ENCODE measurements around the gene DLGAP1.

Gene DLGAP1

GRCh38 chr18:3874125-3874524, 581.0 kb downstream of the DLGAP1 start:
- H3K27me3 ChIP-seq (replicated peaks; ENCODE audit: control insufficient read depth, insufficient read depth, low read length), result no peaks in the 10 kb centered on the region
- no peak for DNase-seq (ENCODE audit: extremely low read depth, insufficient read length)
- H3K4me3 ChIP-seq (replicated peaks; ENCODE audit: low read depth, low read length), result no peak overlapping the region
- no peaks in the 10 kb centered on the region for H3K36me3 ChIP-seq (ENCODE audit: control insufficient read depth, insufficient read depth, low read length)
- no peak for TF ChIP-seq CTCF (IDR thresholded peaks at IDR 0.05; ENCODE audit: insufficient read depth, low read length, poor library complexity, severe bottlenecking)

GRCh38 chr18:3873698-3874097, 581.4 kb downstream of the DLGAP1 start:
- Histone ChIP-seq H3K36me3 (ENCODE audit: control insufficient read depth, insufficient read depth, low read length) (no peaks in the 10 kb centered on the region), H3K27me3 (replicated peaks; ENCODE audit: control insufficient read depth, insufficient read depth, low read length) (no peaks in the 10 kb centered on the region), H3K4me3 (replicated peaks; ENCODE audit: low read depth, low read length) (no peak overlapping the region)
- TF ChIP-seq CTCF (IDR thresholded peaks at IDR 0.05; ENCODE audit: insufficient read depth, low read length, poor library complexity, severe bottlenecking), result no peak
- no peak for DNase-seq (ENCODE audit: extremely low read depth, insufficient read length)

- Histone ChIP-seq H3K27me3 (replicated peaks; ENCODE audit: control insufficient read depth, insufficient read depth, low read length) (no peaks in the 10 kb centered on the region; the same call in 1 of the 2 replicates), H3K4me3 (replicated peaks; ENCODE audit: low read depth, low read length) (no peak overlapping the region), H3K36me3 (ENCODE audit: control insufficient read depth, insufficient read depth, low read length) (no peaks in the 10 kb centered on the region)
- no peak for DNase-seq (ENCODE audit: extremely low read depth, insufficient read length)
- no peak for TF ChIP-seq CTCF (IDR thresholded peaks at IDR 0.05; ENCODE audit: insufficient read depth, low read length, poor library complexity, severe bottlenecking)
Measured at GRCh38 chr18:3873211-3873610, 581.9 kb downstream of the DLGAP1 start.

GRCh38 chr18:3872641-3873040, 582.5 kb downstream of the DLGAP1 start:
- Histone ChIP-seq H3K27me3 (replicated peaks; ENCODE audit: control insufficient read depth, insufficient read depth, low read length) (no peaks in the 10 kb centered on the region; the same call in 1 of the 2 replicates), H3K4me3 (replicated peaks; ENCODE audit: low read depth, low read length) (no peak overlapping the region), H3K36me3 (ENCODE audit: control insufficient read depth, insufficient read depth, low read length) (no peaks in the 10 kb centered on the region)
- no peak for DNase-seq (ENCODE audit: extremely low read depth, insufficient read length)
- no peak for TF ChIP-seq CTCF (IDR thresholded peaks at IDR 0.05; ENCODE audit: insufficient read depth, low read length, poor library complexity, severe bottlenecking)

- DNase-seq (ENCODE audit: extremely low read depth, insufficient read length), result no peak
- no peak for TF ChIP-seq CTCF (IDR thresholded peaks at IDR 0.05; ENCODE audit: insufficient read depth, low read length, poor library complexity, severe bottlenecking)
- Histone ChIP-seq H3K4me3 (replicated peaks; ENCODE audit: low read depth, low read length) (no peak overlapping the region), H3K27me3 (replicated peaks; ENCODE audit: control insufficient read depth, insufficient read depth, low read length) (no peaks in the 10 kb centered on the region; the same call in 1 of the 2 replicates), H3K36me3 (ENCODE audit: control insufficient read depth, insufficient read depth, low read length) (no peaks in the 10 kb centered on the region)
Measured at GRCh38 chr18:3871687-3872086, 583.4 kb downstream of the DLGAP1 start.

GRCh38 chr18:3870914-3871313, 584.2 kb downstream of the DLGAP1 start:
- no peaks in the 10 kb centered on the region for H3K36me3 ChIP-seq (ENCODE audit: control insufficient read depth, insufficient read depth, low read length)
- no peak for TF ChIP-seq CTCF (IDR thresholded peaks at IDR 0.05; ENCODE audit: insufficient read depth, low read length, poor library complexity, severe bottlenecking)
- no peak for DNase-seq (ENCODE audit: extremely low read depth, insufficient read length)
- no peak overlapping the region for H3K4me3 ChIP-seq (replicated peaks; ENCODE audit: low read depth, low read length)
- no peaks in the 10 kb centered on the region; the same call in 1 of the 2 replicates for H3K27me3 ChIP-seq (replicated peaks; ENCODE audit: control insufficient read depth, insufficient read depth, low read length)

Measured in GM06990 (cell line).